Omental fat pad (tissue), 4 donors: Measurements from ENCODE around the gene SAXO2. TPM values are rescaled to one million over a fixed set of nuclear protein-coding genes. Genes with fewer than 3 reads are reported as not detected.
"Not testable (repeated sequence)": the region's sequence is repeated elsewhere in the genome, so short reads cannot be mapped to it uniquely, and the experiment has no call there.

Experiments
- ATAC-seq: fragments of 150-250 bp; one replicate; pipeline ENCODE4 v1.9.1; 2016; ENCODE audit warnings: mild to moderate bottlenecking, moderate library complexity; ENCODE audit not compliant: low FRiP score
- DNase-seq: peaks from one replicate; pipeline ENCODE4 v3.0.0-alpha.2; 2019; ENCODE audit warnings: low spot score
- CTCF ChIP-seq, 3 donors: fragments of 450-650 bp; IDR thresholded peaks; one replicate each; pipeline ENCODE4 v1.5.1; 2016 to 2017; ENCODE audit warnings: antibody characterized with exemption in 3 of 3, mild to moderate bottlenecking in 3 of 3, moderate library complexity in 2 of 3
- total RNA-seq, 4 donors: library from RNA; depleted of rRNA; stranded (reverse); fragments of >200 nt; gene quantifications; one replicate each; pipeline ENCODE4 v1.1.0, GENCODE V29; 2016

SAXO2 gene
- total RNA-seq, 4 donors from 2014 or later = 0.19 to 6.6 (median 1.9) TPM; not detected in 1

GRCh38 chr15:82309802-82310201, 47.2 kb downstream of the SAXO2 start:
- ATAC-seq = no peak
- TF ChIP-seq CTCF (IDR thresholded peaks at IDR 0.05) = no peak
- no peak for DNase-seq

GRCh38 chr15:82311321-82311720, 48.7 kb downstream of the SAXO2 start:
- not testable (repeated sequence) for DNase-seq, ATAC-seq

GRCh38 chr15:82312586-82313349, 50.1 kb downstream of the SAXO2 start:
- DNase-seq (no peak), ATAC-seq (no peak)
- TF ChIP-seq CTCF (IDR thresholded peaks at IDR 0.05) = no peak

- DNase-seq (no peak), ATAC-seq (no peak)
- no peak for TF ChIP-seq CTCF (IDR thresholded peaks at IDR 0.05)
Measured at GRCh38 chr15:82313446-82313845, 50.8 kb downstream of the SAXO2 start.

GRCh38 chr15:82313951-82314768, 51.5 kb downstream of the SAXO2 start:
- ATAC-seq, DNase-seq: not testable (repeated sequence)

- ATAC-seq (no peak), DNase-seq (no peak)
- no peak for TF ChIP-seq CTCF (IDR thresholded peaks at IDR 0.05)
Measured at GRCh38 chr15:82314769-82315518, 52.3 kb downstream of the SAXO2 start.

GRCh38 chr15:82315519-82316246, 53.1 kb downstream of the SAXO2 start:
- ATAC-seq (no peak), DNase-seq (no peak)
- TF ChIP-seq CTCF (IDR thresholded peaks at IDR 0.05) = no peak

- ATAC-seq, DNase-seq: not testable (repeated sequence)
Measured at GRCh38 chr15:82316247-82317090, 53.9 kb downstream of the SAXO2 start.
